ENCODE measurements around the gene MAGEB4. TPM values are rescaled to one million over a fixed set of nuclear protein-coding genes. Genes with fewer than 3 reads are reported as not detected.

MAGEB4 gene
- total RNA-seq, 1 donor from 2014 or later, result not detected

GRCh38 chrX:30282527-30282926 lies 40.7 kb downstream of the MAGEB4 start:
- H3K27ac ChIP-seq, result no peak overlapping the region
- peaks cover 4% of the 10 kb centered on the region for H3K4me1 ChIP-seq
- intact Hi-C loops (cut with DNase I), result no loop called here
- no peaks in the 10 kb centered on the region for H3K36me3 ChIP-seq
- no peaks in the 10 kb centered on the region for H3K27me3 ChIP-seq
- DNase-seq (ENCODE audit: extremely low spot score in 2 of 2), result no peak
- TF ChIP-seq POLR2A (IDR thresholded peaks at IDR 0.05) (no peak), POLR2AphosphoS5 (IDR thresholded peaks at IDR 0.05; ENCODE audit: insufficient read depth in 1 of 2, low read depth in 1 of 2) (no peak)
- TF ChIP-seq, protein P1, sequence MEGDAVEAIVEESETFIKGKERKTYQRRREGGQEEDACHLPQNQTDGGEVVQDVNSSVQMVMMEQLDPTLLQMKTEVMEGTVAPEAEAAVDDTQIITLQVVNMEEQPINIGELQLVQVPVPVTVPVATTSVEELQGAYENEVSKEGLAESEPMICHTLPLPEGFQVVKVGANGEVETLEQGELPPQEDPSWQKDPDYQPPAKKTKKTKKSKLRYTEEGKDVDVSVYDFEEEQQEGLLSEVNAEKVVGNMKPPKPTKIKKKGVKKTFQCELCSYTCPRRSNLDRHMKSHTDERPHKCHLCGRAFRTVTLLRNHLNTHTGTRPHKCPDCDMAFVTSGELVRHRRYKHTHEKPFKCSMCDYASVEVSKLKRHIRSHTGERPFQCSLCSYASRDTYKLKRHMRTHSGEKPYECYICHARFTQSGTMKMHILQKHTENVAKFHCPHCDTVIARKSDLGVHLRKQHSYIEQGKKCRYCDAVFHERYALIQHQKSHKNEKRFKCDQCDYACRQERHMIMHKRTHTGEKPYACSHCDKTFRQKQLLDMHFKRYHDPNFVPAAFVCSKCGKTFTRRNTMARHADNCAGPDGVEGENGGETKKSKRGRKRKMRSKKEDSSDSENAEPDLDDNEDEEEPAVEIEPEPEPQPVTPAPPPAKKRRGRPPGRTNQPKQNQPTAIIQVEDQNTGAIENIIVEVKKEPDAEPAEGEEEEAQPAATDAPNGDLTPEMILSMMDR (IDR thresholded peaks at IDR 0.05), result no peak
- no peak overlapping the region for H3K4me3 ChIP-seq
- H3K9me3 ChIP-seq, result no peaks in the 10 kb centered on the region

GRCh38 chrX:30283456-30284200 lies 41.8 kb downstream of the MAGEB4 start:
- H3K36me3 ChIP-seq, result no peaks in the 10 kb centered on the region
- H3K9me3 ChIP-seq, result no peaks in the 10 kb centered on the region
- TF ChIP-seq POLR2AphosphoS5 (IDR thresholded peaks at IDR 0.05; ENCODE audit: insufficient read depth in 1 of 2, low read depth in 1 of 2) (no peak), POLR2A (IDR thresholded peaks at IDR 0.05) (no peak)
- TF ChIP-seq, protein P1 (IDR thresholded peaks at IDR 0.05), result no peak
- no peak overlapping the region for H3K4me3 ChIP-seq
- no peak for DNase-seq (ENCODE audit: extremely low spot score in 2 of 2)
- H3K4me1 ChIP-seq, result peaks cover 4% of the 10 kb centered on the region
- intact Hi-C loops (cut with DNase I), result no loop called here
- no peak overlapping the region for H3K27ac ChIP-seq
- no peaks in the 10 kb centered on the region for H3K27me3 ChIP-seq

Other genes with a start within 250 kb of the MAGEB4 start
- gene MAGEB2, start 26.4 kb upstream of the MAGEB4 start, total RNA-seq, result not detected
- not detected for gene MAGEB3, start 11.3 kb upstream of the MAGEB4 start, total RNA-seq
- not detected for gene MAGEB1, start 5.1 kb downstream of the MAGEB4 start, total RNA-seq
- 3.2 TPM for gene NR0B1, start 67.4 kb downstream of the MAGEB4 start, total RNA-seq